BLaER1 (cell line): ENCODE measurements around the gene ZFYVE27.

ENCODE experiments used
- H3K27ac ChIP-seq: shearing (Covaris generic); formaldehyde crosslinking; 2 replicates; pipeline ENCODE4 v1.8.1; 2022
- H3K27me3 ChIP-seq: shearing (Covaris generic); formaldehyde crosslinking; 2 replicates; pipeline ENCODE4 v1.8.1; 2022
- H3K36me3 ChIP-seq: shearing (Covaris generic); formaldehyde crosslinking; 2 replicates; pipeline ENCODE4 v1.8.1; 2022
- H3K4me1 ChIP-seq: shearing (Covaris generic); formaldehyde crosslinking; 2 replicates; pipeline ENCODE4 v1.8.1; 2022
- H3K4me2 ChIP-seq: shearing (Covaris generic); formaldehyde crosslinking; 2 replicates; pipeline ENCODE4 v1.8.1; 2022
- H3K4me3 ChIP-seq: shearing (Covaris generic); formaldehyde crosslinking; 2 replicates; pipeline ENCODE4 v1.8.1; 2022
- H3K9ac ChIP-seq: shearing (Covaris generic); formaldehyde crosslinking; 2 replicates; pipeline ENCODE4 v1.8.1; 2022
- H3K9me3 ChIP-seq: shearing (Covaris generic); formaldehyde crosslinking; 2 replicates; pipeline ENCODE4 v1.8.1; 2022
- H4K20me1 ChIP-seq: shearing (Covaris generic); formaldehyde crosslinking; 2 replicates; pipeline ENCODE4 v1.8.1; 2022
- Cebpa-rat ChIP-seq: shearing (Covaris generic); IDR thresholded peaks from 2 replicates; pipeline ENCODE4 v1.8.1; 2022

ZFYVE27 gene

GRCh38 chr10:97760461-97761257, 23.7 kb downstream of the ZFYVE27 start:
- H3K4me3 ChIP-seq, result no peak overlapping the region

DNA sequence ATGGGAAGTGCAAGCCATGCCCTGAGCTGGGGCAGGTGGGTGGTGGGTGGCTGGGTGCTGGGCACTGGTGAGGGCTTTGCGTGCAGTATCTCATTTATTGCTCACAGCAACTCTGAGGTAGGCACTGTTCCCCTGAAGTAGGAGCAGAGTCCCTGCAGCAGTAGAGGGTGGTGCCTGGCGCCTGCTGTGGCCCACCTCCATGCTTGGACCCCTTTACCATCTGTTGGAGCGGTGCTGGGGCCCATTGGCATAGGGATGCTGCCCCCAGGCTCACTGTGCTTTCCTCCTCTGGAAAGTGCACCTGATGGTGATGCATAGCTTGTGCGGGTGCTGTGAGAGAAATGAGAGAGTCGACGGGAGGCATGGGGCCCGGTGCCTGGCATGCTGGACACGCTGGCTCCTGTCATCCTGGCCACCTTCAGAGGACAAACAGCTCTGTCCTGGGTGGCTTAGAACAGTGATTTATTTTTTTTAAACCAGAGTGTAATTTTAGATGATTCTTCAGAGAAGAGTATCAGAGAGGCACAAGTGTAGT, 24.5 kb downstream of the ZFYVE27 start:
- H3K4me2 ChIP-seq, result no peak overlapping the region
- H3K4me3 ChIP-seq, result no peak overlapping the region
- no peaks in the 10 kb centered on the region for H3K9me3 ChIP-seq
- H3K27me3 ChIP-seq, result no peaks in the 10 kb centered on the region
- no peak for TF ChIP-seq Cebpa-rat
- H4K20me1 ChIP-seq, result peaks cover 39% of the 10 kb centered on the region
- no peak overlapping the region for H3K27ac ChIP-seq
- peaks cover 66% of the 10 kb centered on the region for H3K36me3 ChIP-seq
- H3K4me1 ChIP-seq, result peaks cover 36% of the 10 kb centered on the region
- no peak overlapping the region for H3K9ac ChIP-seq

More at GRCh38 chr10:97760461-97761257, 23.7 kb downstream of the ZFYVE27 start:
- TF ChIP-seq Cebpa-rat, result no peak
- no peaks in the 10 kb centered on the region for H3K27me3 ChIP-seq
- H3K4me2 ChIP-seq, result no peak overlapping the region
- no peaks in the 10 kb centered on the region for H3K9me3 ChIP-seq
- peaks cover 47% of the 10 kb centered on the region for H4K20me1 ChIP-seq
- H3K4me1 ChIP-seq, result peaks cover 31% of the 10 kb centered on the region
- no peak overlapping the region for H3K27ac ChIP-seq
- no peak overlapping the region for H3K9ac ChIP-seq
- peaks cover 74% of the 10 kb centered on the region for H3K36me3 ChIP-seq

- Histone ChIP-seq H3K27ac (no peak overlapping the region), H3K36me3 (peaks cover 60% of the 10 kb centered on the region), H3K9me3 (no peaks in the 10 kb centered on the region), H3K9ac (no peak overlapping the region), H3K4me2 (no peak overlapping the region), H3K4me3 (no peak overlapping the region), H4K20me1 (peaks cover 33% of the 10 kb centered on the region), H3K27me3 (no peaks in the 10 kb centered on the region), H3K4me1 (peaks cover 36% of the 10 kb centered on the region)
- TF ChIP-seq Cebpa-rat, result no peak
Measured at GRCh38 chr10:97762056-97762455, 25.1 kb downstream of the ZFYVE27 start.

DNA sequence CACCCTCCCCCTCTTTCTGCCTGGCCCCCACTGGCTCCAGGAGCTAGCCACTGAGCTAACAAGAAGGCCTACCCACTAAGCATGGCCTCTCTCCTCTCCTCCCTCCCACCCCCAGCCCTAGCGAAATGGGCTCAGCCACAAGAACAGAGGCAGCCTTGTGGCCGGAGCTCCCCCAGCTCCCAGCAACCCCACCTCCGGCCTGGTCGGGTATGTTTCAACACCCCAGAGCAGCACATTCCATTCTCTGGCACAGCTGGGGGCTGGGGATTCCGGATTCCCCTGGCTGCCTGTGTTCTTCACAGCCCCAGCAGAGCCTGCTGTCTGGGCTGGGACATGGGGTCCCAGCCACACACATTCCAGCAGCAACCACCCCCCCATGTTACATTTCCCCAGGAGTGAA, 25.9 kb downstream of the ZFYVE27 start:
- Histone ChIP-seq H4K20me1 (peaks cover 25% of the 10 kb centered on the region; the same call in 1 of the 2 replicates), H3K9me3 (no peaks in the 10 kb centered on the region), H3K27ac (peak overlapping the region; percentile 50), H3K4me1 (peaks cover 36% of the 10 kb centered on the region), H3K4me3 (no peak overlapping the region), H3K9ac (no peak overlapping the region), H3K27me3 (no peaks in the 10 kb centered on the region), H3K4me2 (peak overlapping the region; percentile 85; the same call in 1 of the 2 replicates), H3K36me3 (peaks cover 52% of the 10 kb centered on the region)
- no peak for TF ChIP-seq Cebpa-rat

DNA sequence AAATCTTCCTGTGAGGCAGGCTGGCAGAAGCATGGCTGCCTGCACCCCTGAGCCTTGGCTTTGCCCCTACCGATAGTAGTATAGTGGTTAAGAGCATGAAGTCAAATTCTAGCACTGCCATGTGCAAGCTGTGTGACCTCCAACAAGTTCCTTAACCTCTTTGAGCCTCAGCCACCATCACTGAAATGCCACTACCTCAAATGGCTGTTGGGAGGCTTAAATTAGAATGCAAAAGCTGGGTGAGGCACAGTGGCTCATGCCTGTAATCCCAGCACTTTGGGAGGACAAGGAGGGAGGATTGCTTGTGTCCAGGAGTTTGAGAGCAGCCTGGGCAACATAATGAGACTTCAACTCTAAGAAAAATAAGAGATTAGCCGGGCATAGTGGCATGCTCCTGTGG, 26.5 kb downstream of the ZFYVE27 start:
- Histone ChIP-seq H4K20me1 (peaks cover 25% of the 10 kb centered on the region; the same call in 1 of the 2 replicates), H3K9me3 (no peaks in the 10 kb centered on the region), H3K4me3 (no peak overlapping the region), H3K36me3 (peaks cover 46% of the 10 kb centered on the region), H3K4me2 (peak overlapping the region; percentile 85), H3K4me1 (peaks cover 36% of the 10 kb centered on the region), H3K27ac (peak overlapping the region; percentile 50), H3K27me3 (no peaks in the 10 kb centered on the region), H3K9ac (no peak overlapping the region)
- no peak for TF ChIP-seq Cebpa-rat

- Histone ChIP-seq H3K9me3 (no peaks in the 10 kb centered on the region), H3K27me3 (peaks cover 5% of the 10 kb centered on the region), H3K4me2 (peak overlapping the region; percentile 85), H3K36me3 (peaks cover 41% of the 10 kb centered on the region), H3K4me1 (peaks cover 36% of the 10 kb centered on the region), H3K9ac (peak overlapping the region; percentile 39; the same call in 1 of the 2 replicates), H4K20me1 (peaks cover 25% of the 10 kb centered on the region; the same call in 1 of the 2 replicates), H3K4me3 (no peak overlapping the region), H3K27ac (peak overlapping the region; percentile 72)
- no peak for TF ChIP-seq Cebpa-rat
Measured at GRCh38 chr10:97763947-97764346, 27.0 kb downstream of the ZFYVE27 start.

- Histone ChIP-seq H3K9me3 (no peaks in the 10 kb centered on the region), H3K4me1 (peaks cover 36% of the 10 kb centered on the region), H3K27me3 (peaks cover 10% of the 10 kb centered on the region), H3K4me2 (peak overlapping the region; percentile 85), H3K9ac (peak overlapping the region; percentile 39; the same call in 1 of the 2 replicates), H3K27ac (peak overlapping the region; percentile 72), H3K36me3 (peaks cover 35% of the 10 kb centered on the region), H3K4me3 (no peak overlapping the region), H4K20me1 (peaks cover 25% of the 10 kb centered on the region; the same call in 1 of the 2 replicates)
- TF ChIP-seq Cebpa-rat, result no peak
Measured at GRCh38 chr10:97764519-97764931, 27.6 kb downstream of the ZFYVE27 start.

DNA sequence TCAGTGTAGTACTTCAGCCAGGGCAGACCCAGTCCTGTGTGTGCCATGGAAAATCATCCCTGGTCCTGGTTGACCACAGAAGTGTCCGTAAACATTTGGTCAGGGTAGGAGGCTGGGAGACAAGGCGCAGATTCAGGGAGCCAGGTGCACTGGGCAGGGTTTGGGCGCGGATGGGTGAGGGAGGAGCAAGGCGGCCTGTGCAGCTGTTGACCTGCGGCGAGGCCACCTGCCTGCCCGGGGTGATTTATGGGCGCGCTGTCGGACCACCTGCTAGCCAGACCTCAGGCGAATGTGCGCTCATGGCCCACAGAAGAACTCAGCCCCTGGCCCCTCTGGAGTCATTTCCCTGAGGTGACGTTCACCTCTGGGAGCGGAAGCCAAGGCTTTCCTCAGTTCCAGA, 28.3 kb downstream of the ZFYVE27 start:
- Histone ChIP-seq H3K27ac (peak overlapping the region; percentile 72), H3K27me3 (peaks cover 17% of the 10 kb centered on the region), H3K36me3 (peaks cover 28% of the 10 kb centered on the region), H3K4me3 (no peak overlapping the region), H3K4me2 (peak overlapping the region; percentile 85), H4K20me1 (peaks cover 23% of the 10 kb centered on the region; the same call in 1 of the 2 replicates), H3K9me3 (no peaks in the 10 kb centered on the region), H3K4me1 (peaks cover 36% of the 10 kb centered on the region), H3K9ac (no peak overlapping the region)
- no peak for TF ChIP-seq Cebpa-rat

DNA sequence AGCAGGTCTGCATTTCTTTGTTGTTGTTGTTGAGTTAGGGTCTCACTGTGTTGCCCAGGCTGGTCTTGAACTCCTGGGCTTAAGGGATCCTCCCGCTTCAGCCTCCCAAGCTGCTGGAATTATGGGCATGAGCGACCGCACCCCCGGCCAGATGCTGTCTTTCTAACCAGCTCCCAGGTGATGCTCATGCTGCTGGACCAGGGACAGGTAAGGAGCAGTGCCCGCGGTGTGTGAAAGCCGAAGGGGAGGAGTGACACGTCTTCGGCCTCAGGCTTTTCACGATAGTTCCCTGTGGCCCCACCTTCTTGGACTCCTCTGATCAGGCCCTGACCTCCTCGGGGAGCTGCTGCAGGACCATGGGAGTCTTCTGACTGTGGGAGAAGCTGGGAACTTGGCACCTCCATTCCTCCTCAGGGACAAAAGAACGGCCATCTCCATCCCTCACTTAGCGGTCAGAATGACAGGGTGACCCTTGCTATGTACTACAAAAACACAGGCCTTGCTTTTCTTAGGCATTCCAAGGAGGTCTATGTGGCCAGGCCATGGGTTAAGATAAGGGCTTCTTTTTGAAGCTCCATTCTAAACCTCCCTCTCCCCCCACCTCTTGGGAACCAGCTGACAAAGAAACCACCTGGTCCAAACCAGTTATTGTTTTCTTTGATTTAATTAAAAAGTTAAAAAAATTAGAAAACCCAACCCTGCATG, 29.3 kb downstream of the ZFYVE27 start:
- Histone ChIP-seq H3K4me3 (no peak overlapping the region), H3K4me2 (no peak overlapping the region), H4K20me1 (peaks cover 25% of the 10 kb centered on the region), H3K27ac (no peak overlapping the region), H3K9me3 (no peaks in the 10 kb centered on the region), H3K27me3 (peaks cover 28% of the 10 kb centered on the region), H3K9ac (no peak overlapping the region), H3K4me1 (peaks cover 41% of the 10 kb centered on the region), H3K36me3 (peaks cover 18% of the 10 kb centered on the region)
- no peak for TF ChIP-seq Cebpa-rat
